ENCODE measurements around the gene SLC25A29.
"Not testable (repeated sequence)": the region's sequence is repeated elsewhere in the genome, so short reads cannot be mapped to it uniquely, and the experiment has no call there.

The SLC25A29 gene

DNA sequence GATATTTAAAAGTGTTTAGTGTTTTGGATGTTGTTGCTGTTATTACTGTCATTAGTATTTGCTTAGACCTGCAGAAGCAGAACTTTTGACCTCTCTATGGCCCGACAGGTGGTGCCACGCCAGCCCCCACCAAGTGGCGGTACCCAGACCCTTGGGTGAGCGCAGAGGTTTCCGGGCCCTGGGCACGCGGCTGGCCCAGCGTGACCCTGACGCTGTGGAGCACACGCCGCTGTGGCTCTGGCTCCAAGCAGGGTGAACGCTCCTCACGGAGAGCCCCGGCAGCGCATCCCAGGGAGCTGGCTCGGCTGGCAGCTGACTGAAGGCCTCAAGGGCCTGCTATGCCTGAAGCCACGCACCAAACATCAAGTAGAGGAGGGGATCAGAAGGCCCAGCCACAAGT is 39.5 kb upstream of the SLC25A29 start:
- no peaks in the 10 kb centered on the region for H3F3A ChIP-seq (ENCODE audit: low read depth)
- H3K79me2 ChIP-seq (ENCODE audit: insufficient read depth, low read length), result no peaks in the 10 kb centered on the region
- no peak overlapping the region for H3K9ac ChIP-seq (ENCODE audit: low read depth, low read length, poor library complexity, severe bottlenecking)
- H3K27me3 ChIP-seq (ENCODE audit: insufficient read depth, low read length, poor library complexity, severe bottlenecking), result no peaks in the 10 kb centered on the region
- TF ChIP-seq, protein P1, sequence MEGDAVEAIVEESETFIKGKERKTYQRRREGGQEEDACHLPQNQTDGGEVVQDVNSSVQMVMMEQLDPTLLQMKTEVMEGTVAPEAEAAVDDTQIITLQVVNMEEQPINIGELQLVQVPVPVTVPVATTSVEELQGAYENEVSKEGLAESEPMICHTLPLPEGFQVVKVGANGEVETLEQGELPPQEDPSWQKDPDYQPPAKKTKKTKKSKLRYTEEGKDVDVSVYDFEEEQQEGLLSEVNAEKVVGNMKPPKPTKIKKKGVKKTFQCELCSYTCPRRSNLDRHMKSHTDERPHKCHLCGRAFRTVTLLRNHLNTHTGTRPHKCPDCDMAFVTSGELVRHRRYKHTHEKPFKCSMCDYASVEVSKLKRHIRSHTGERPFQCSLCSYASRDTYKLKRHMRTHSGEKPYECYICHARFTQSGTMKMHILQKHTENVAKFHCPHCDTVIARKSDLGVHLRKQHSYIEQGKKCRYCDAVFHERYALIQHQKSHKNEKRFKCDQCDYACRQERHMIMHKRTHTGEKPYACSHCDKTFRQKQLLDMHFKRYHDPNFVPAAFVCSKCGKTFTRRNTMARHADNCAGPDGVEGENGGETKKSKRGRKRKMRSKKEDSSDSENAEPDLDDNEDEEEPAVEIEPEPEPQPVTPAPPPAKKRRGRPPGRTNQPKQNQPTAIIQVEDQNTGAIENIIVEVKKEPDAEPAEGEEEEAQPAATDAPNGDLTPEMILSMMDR (conservative IDR thresholded peaks at IDR 0.05; ENCODE audit: low read length), result no peak
- TF ChIP-seq EZH2phosphoT487 (IDR thresholded peaks at IDR 0.05; ENCODE audit: borderline replicate concordance), result no peak
- no peaks in the 10 kb centered on the region for H4K20me1 ChIP-seq (ENCODE audit: insufficient read depth, low read length, poor library complexity, severe bottlenecking)
- no peaks in the 10 kb centered on the region for H3K9me2 ChIP-seq (replicated peaks; ENCODE audit: low read depth, low read length)
- no peak overlapping the region for H2AFZ ChIP-seq (ENCODE audit: low read length)
- H3K4me1 ChIP-seq (ENCODE audit: insufficient read depth, low read length, poor library complexity, severe bottlenecking), result no peaks in the 10 kb centered on the region
- H3K36me3 ChIP-seq (ENCODE audit: insufficient read depth, low read length), result peaks cover 6% of the 10 kb centered on the region; the same call in 1 of the 2 replicates
- H3K4me2 ChIP-seq (ENCODE audit: low read depth, low read length, poor library complexity, severe bottlenecking), result no peak overlapping the region
- no peaks in the 10 kb centered on the region for H3K9me3 ChIP-seq (ENCODE audit: insufficient read depth, low read depth, low read length)
- no peak overlapping the region for H3K4me3 ChIP-seq (ENCODE audit: low read length, poor library complexity, severe bottlenecking)

DNA sequence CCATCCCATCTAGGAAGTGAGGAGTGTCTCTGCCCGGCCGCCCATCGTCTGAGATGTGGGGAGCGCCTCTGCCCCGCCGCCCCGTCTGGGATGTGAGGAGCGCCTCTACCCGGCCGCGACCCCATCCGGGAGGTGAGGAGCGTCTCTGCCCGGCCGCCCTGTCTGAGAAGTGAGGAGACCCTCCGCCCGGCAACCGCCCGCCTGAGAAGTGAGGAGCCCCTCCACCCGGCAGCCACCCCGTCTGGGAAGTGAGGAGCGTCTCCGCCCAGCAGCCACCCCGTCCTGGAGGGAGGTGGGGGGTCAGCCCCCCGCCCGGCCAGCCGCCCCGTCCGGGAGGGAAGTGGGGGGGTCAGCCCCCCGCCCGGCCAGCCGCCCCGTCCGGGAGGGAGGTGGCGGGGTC is 38.4 kb upstream of the SLC25A29 start:
- not testable (repeated sequence) for H3K36me3 ChIP-seq (ENCODE audit: insufficient read depth, low read length)

GRCh38 chr14:100342826-100343225 is 36.6 kb upstream of the SLC25A29 start:
- not testable (repeated sequence) for H3K36me3 ChIP-seq (ENCODE audit: insufficient read depth, low read length); H3K9me2 ChIP-seq (replicated peaks; ENCODE audit: low read depth, low read length); H3K9me3 ChIP-seq (ENCODE audit: insufficient read depth, low read depth, low read length); H3K9ac ChIP-seq (ENCODE audit: low read depth, low read length, poor library complexity, severe bottlenecking); H2AFZ ChIP-seq (ENCODE audit: low read length); H3K79me2 ChIP-seq (ENCODE audit: insufficient read depth, low read length); H4K20me1 ChIP-seq (ENCODE audit: insufficient read depth, low read length, poor library complexity, severe bottlenecking); H3K27me3 ChIP-seq (ENCODE audit: insufficient read depth, low read length, poor library complexity, severe bottlenecking); H3K4me1 ChIP-seq (ENCODE audit: insufficient read depth, low read length, poor library complexity, severe bottlenecking); H3K4me2 ChIP-seq (ENCODE audit: low read depth, low read length, poor library complexity, severe bottlenecking); H3F3A ChIP-seq (ENCODE audit: low read depth); H3K4me3 ChIP-seq (ENCODE audit: low read length, poor library complexity, severe bottlenecking)

More for the DNA sequence above, 38.4 kb upstream of the SLC25A29 start:
- not testable (repeated sequence) for H3K9ac ChIP-seq (ENCODE audit: low read depth, low read length, poor library complexity, severe bottlenecking); H3F3A ChIP-seq (ENCODE audit: low read depth); H4K20me1 ChIP-seq (ENCODE audit: insufficient read depth, low read length, poor library complexity, severe bottlenecking); H3K79me2 ChIP-seq (ENCODE audit: insufficient read depth, low read length); H3K9me2 ChIP-seq (replicated peaks; ENCODE audit: low read depth, low read length); H3K27me3 ChIP-seq (ENCODE audit: insufficient read depth, low read length, poor library complexity, severe bottlenecking); H3K9me3 ChIP-seq (ENCODE audit: insufficient read depth, low read depth, low read length); H3K4me3 ChIP-seq (ENCODE audit: low read length, poor library complexity, severe bottlenecking); H2AFZ ChIP-seq (ENCODE audit: low read length); H3K4me2 ChIP-seq (ENCODE audit: low read depth, low read length, poor library complexity, severe bottlenecking); H3K4me1 ChIP-seq (ENCODE audit: insufficient read depth, low read length, poor library complexity, severe bottlenecking)

DNA sequence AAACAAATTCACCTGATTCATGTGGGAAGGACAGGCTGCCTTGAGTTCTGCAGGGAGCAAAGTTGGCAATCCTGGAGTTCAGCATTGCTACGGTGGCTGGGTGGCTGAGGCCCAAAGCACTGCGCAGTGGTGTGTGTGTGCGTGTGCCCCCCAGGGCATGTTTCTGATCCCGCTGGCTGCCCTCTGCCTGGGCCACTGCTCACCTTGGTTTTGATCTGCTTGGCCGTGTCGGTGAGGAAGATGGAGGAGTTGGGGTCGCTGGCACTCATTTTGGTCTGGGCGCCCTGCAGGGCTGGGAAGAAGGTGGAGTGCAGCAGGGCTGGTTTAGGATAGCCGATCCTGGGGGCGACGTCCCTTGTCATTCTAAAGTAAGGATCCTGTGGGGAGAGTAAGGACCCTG is 36.0 kb upstream of the SLC25A29 start:
- Histone ChIP-seq H3K4me1 (ENCODE audit: insufficient read depth, low read length, poor library complexity, severe bottlenecking) (no peaks in the 10 kb centered on the region), H3K4me2 (ENCODE audit: low read depth, low read length, poor library complexity, severe bottlenecking) (no peak overlapping the region), H3F3A (ENCODE audit: low read depth) (no peaks in the 10 kb centered on the region), H3K9me2 (replicated peaks; ENCODE audit: low read depth, low read length) (no peaks in the 10 kb centered on the region), H3K9me3 (ENCODE audit: insufficient read depth, low read depth, low read length) (no peaks in the 10 kb centered on the region), H3K27me3 (ENCODE audit: insufficient read depth, low read length, poor library complexity, severe bottlenecking) (no peaks in the 10 kb centered on the region), H3K36me3 (ENCODE audit: insufficient read depth, low read length) (peaks cover 6% of the 10 kb centered on the region; the same call in 1 of the 2 replicates), H3K79me2 (ENCODE audit: insufficient read depth, low read length) (no peaks in the 10 kb centered on the region), H2AFZ (ENCODE audit: low read length) (no peak overlapping the region), H3K4me3 (ENCODE audit: low read length, poor library complexity, severe bottlenecking) (no peak overlapping the region), H3K9ac (ENCODE audit: low read depth, low read length, poor library complexity, severe bottlenecking) (no peak overlapping the region), H4K20me1 (ENCODE audit: insufficient read depth, low read length, poor library complexity, severe bottlenecking) (no peaks in the 10 kb centered on the region)
- no peak for TF ChIP-seq EZH2phosphoT487 (IDR thresholded peaks at IDR 0.05; ENCODE audit: borderline replicate concordance)
- TF ChIP-seq, protein P1 (conservative IDR thresholded peaks at IDR 0.05; ENCODE audit: low read length), result no peak

Measured in Loucy (cell line).